DOHH2 (cell line): ENCODE measurements around the gene CHERP.
"Not testable (repeated sequence)": the region's sequence is repeated elsewhere in the genome, so short reads cannot be mapped to it uniquely, and the experiment has no call there.

ENCODE experiments used
- CTCF ChIP-seq: fragments of 200-600 bp; sonication (generic); IDR thresholded peaks from one replicate; pipeline ENCODE4 v1.5.1; 2014; ENCODE audit warnings: antibody characterized with exemption, mild to moderate bottlenecking, low read depth, low read length; ENCODE audit not compliant: poor library complexity, severe bottlenecking
- EZH2phosphoT487 ChIP-seq: fragments of 200-600 bp; sonication (generic); IDR thresholded peaks from 2 replicates; pipeline ENCODE4 v1.6.1; 2017; ENCODE audit warnings: borderline replicate concordance, mild to moderate bottlenecking, antibody characterized with exemption, low read length, moderate library complexity, mixed read lengths

DNA sequence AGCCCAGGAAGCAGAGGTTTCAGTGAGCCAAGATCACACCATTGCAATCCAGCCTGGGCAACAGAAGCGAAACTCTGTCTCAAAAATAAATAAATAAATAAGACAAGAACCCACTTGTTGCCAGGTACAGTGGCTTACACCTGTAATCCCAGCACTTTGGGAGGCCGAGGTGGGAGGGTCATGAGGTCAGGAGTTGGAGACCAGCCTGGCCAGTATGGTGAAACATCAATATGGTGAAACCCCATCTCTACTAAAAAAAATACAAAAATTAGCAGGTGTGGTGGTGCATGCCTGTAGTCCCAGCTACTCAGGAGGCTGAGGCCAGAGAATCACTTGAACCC, 69.7 kb downstream of the CHERP start:
- TF ChIP-seq CTCF, EZH2phosphoT487: not testable (repeated sequence)
